ENCODE results near the gene TLR1. TPM values are rescaled to one million over a fixed set of nuclear protein-coding genes. Genes with fewer than 3 reads are reported as not detected.
A peak's percentile ranks its signal among the peaks of the same experiment; 100 is the strongest.

Gene TLR1
- total RNA-seq, 2 experiments from 2014 or later, result 16.2 to 16.3 TPM

DNA sequence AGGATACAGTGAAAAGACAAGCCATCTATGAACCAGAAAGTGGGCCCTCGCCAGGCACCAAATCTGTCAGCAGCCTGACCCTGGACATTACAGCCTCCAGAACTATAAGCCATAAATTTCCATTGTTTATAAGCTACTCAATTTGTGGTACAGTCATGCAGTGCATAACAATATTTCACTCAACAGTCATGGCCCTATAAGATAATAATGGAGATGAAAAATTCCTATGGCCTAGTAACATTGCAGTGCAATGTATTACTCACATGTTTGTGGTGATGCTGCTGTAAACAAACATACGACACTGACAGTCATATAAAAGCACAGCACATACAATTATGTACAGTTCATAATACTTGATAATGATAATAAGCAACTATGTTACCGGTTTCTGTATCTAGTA, 17.1 kb upstream of the TLR1 start:
- Mint-ChIP-seq H3K27ac (no peak overlapping the region), H3K9me3 (peaks cover 7% of the 10 kb centered on the region), H3K4me1 (ENCODE audit: low read depth) (peaks cover 9% of the 10 kb centered on the region), H3K4me3 (no peak overlapping the region), H3K27me3 (no peaks in the 10 kb centered on the region), H3K36me3 (ENCODE audit: low read depth) (no peaks in the 10 kb centered on the region)
- Histone ChIP-seq H3K9me3 (ENCODE audit: control insufficient read depth in 1 of 2, insufficient read depth in 1 of 2, low read length in 2 of 2) (peaks cover 5 to 7% of the 10 kb centered on the region in 2 experiments), H3K27ac (ENCODE audit: low read depth in 1 of 2, low read length in 2 of 2) (no peak overlapping the region), H3K36me3 (ENCODE audit: insufficient read depth, low read length) (no peaks in the 10 kb centered on the region), H3K4me1 (ENCODE audit: insufficient read depth, low read length) (no peaks in the 10 kb centered on the region), H3K27me3 (ENCODE audit: control insufficient read depth in 1 of 2, insufficient read depth in 2 of 2, low read length in 2 of 2) (no peaks in the 10 kb centered on the region), H3K4me3 (ENCODE audit: low read length) (no peak overlapping the region)
- intact Hi-C loops (cut with DNase I, micrococcal nuclease), result no loop called here
- no peak for ATAC-seq (ENCODE audit: poor library complexity)
- ChIA-PET CTCF (interaction anchor here (1.3 kb wide), 1 partner anchor 39 kb away, joined by 3 read pairs; the partner anchor contains the start of gene TLR10), POLR2A (interaction anchor here (1.0 kb wide), 1 partner anchor 18 kb away, joined by 3 read pairs; the partner anchor contains the start of gene TLR1)
- no peak for DNase-seq
- TF ChIP-seq, protein P1, sequence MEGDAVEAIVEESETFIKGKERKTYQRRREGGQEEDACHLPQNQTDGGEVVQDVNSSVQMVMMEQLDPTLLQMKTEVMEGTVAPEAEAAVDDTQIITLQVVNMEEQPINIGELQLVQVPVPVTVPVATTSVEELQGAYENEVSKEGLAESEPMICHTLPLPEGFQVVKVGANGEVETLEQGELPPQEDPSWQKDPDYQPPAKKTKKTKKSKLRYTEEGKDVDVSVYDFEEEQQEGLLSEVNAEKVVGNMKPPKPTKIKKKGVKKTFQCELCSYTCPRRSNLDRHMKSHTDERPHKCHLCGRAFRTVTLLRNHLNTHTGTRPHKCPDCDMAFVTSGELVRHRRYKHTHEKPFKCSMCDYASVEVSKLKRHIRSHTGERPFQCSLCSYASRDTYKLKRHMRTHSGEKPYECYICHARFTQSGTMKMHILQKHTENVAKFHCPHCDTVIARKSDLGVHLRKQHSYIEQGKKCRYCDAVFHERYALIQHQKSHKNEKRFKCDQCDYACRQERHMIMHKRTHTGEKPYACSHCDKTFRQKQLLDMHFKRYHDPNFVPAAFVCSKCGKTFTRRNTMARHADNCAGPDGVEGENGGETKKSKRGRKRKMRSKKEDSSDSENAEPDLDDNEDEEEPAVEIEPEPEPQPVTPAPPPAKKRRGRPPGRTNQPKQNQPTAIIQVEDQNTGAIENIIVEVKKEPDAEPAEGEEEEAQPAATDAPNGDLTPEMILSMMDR (IDR thresholded peaks at IDR 0.05), result no peak

DNA sequence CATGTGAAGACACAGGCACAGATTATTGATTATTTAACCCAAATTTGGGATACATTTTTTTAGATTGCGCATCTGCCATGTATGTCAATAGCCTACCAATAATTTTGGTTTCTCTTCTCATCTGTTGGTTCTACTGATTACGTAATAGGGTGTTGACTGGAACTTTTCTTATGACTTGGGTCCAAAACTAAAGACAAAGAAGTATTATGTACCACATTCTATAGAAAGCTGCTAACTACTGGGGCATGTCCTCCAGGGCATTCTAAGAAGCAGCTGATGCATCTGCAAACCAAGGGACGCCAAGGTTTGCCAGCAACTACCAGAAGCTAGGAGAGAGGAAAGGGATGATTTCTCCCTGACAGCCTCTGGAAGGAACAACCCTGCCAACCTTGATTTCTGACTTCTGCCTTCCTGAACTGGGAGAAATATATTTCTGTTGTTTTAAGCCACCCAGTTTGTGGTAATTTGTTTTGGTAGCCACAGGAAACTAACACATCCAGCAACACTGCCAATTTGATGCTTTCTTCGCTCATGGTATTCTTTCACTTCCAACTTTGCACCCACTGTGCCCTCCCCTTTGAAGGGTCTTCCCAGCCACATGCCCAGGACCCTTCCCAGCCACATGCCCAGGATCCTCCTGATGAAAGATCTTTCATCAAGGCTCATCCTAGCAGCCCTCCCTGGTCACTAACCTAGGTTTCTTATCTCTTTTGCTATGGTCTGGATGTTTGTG, 15.9 kb upstream of the TLR1 start:
- H3K27me3 Mint-ChIP-seq, result no peaks in the 10 kb centered on the region
- CTCF ChIA-PET, result interaction anchor here (1.1 kb wide), 1 partner anchor 16 kb away, joined by 3 read pairs; the partner anchor contains the start of gene TLR1
- no peak for ATAC-seq (ENCODE audit: poor library complexity)

DNA sequence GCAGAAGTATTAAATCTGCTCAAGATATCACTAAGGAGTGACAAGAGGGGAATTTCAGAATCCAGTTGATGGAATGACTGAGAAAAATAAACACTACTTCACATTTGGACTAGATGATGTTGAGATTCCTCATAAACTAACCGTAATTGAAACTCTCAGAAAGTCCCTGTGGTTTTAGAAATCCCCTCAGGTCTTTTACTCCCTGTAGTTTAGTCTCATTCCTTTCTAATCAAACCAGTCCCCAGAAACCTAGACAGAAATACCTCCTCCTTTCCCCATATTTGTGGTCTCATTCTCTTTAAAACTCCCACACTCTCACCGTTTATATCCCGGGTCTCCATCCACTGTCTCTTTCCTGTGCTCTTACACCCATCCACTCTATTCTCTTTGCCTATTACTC, 15.0 kb upstream of the TLR1 start:
- Mint-ChIP-seq H3K27me3 (no peaks in the 10 kb centered on the region), H3K4me3 (no peak overlapping the region), H3K27ac (no peak overlapping the region), H3K9me3 (peaks cover 9% of the 10 kb centered on the region), H3K36me3 (ENCODE audit: low read depth) (no peaks in the 10 kb centered on the region), H3K4me1 (ENCODE audit: low read depth) (peaks cover 9% of the 10 kb centered on the region)
- CTCF ChIA-PET, result interaction anchor here (1.1 kb wide), 1 partner anchor 15 kb away, joined by 3 read pairs; the partner anchor contains the start of gene TLR1
- H3K4me3 ChIP-seq (ENCODE audit: low read length), result no peak overlapping the region
- POLR2A ChIA-PET, result no interaction called here
- H3K36me3 ChIP-seq (ENCODE audit: insufficient read depth, low read length), result no peaks in the 10 kb centered on the region
- DNase-seq (peak in 2 of 14 experiments; percentile 20 to 24), ATAC-seq (ENCODE audit: poor library complexity) (no peak)
- TF ChIP-seq, protein P1 (IDR thresholded peaks at IDR 0.05), result no peak
- H3K27me3 ChIP-seq (ENCODE audit: control insufficient read depth in 1 of 2, insufficient read depth in 2 of 2, low read length in 2 of 2), result no peaks in the 10 kb centered on the region
- no peak overlapping the region for H3K27ac ChIP-seq (ENCODE audit: low read depth in 1 of 2, low read length in 2 of 2)
- no peaks in the 10 kb centered on the region for H3K4me1 ChIP-seq (ENCODE audit: insufficient read depth, low read length)
- intact Hi-C loops (cut with DNase I, micrococcal nuclease), result no loop called here
- H3K9me3 ChIP-seq (ENCODE audit: control insufficient read depth in 1 of 2, insufficient read depth in 1 of 2, low read length in 2 of 2), result peaks cover 11 to 14% of the 10 kb centered on the region in 2 experiments

More for the DNA sequence above, 15.9 kb upstream of the TLR1 start:
- Histone ChIP-seq H3K4me3 (ENCODE audit: low read length) (no peak overlapping the region), H3K36me3 (ENCODE audit: insufficient read depth, low read length) (no peaks in the 10 kb centered on the region), H3K27me3 (ENCODE audit: control insufficient read depth in 1 of 2, insufficient read depth in 2 of 2, low read length in 2 of 2) (no peaks in the 10 kb centered on the region), H3K27ac (ENCODE audit: low read depth in 1 of 2, low read length in 2 of 2) (no peak overlapping the region), H3K4me1 (ENCODE audit: insufficient read depth, low read length) (no peaks in the 10 kb centered on the region), H3K9me3 (ENCODE audit: control insufficient read depth in 1 of 2, insufficient read depth in 1 of 2, low read length in 2 of 2) (peaks cover 7% of the 10 kb centered on the region in 2 experiments)
- H3K27ac Mint-ChIP-seq, result no peak overlapping the region
- intact Hi-C loops (cut with DNase I, micrococcal nuclease), result no loop called here
- H3K4me1 Mint-ChIP-seq (ENCODE audit: low read depth), result peaks cover 9% of the 10 kb centered on the region
- no peak overlapping the region for H3K4me3 Mint-ChIP-seq
- peaks cover 7% of the 10 kb centered on the region for H3K9me3 Mint-ChIP-seq
- POLR2A ChIA-PET, result no interaction called here
- H3K36me3 Mint-ChIP-seq (ENCODE audit: low read depth), result no peaks in the 10 kb centered on the region
- TF ChIP-seq, protein P1 (IDR thresholded peaks at IDR 0.05), result no peak
- no peak for DNase-seq
